ENCODE results near the gene POP5.
"Not testable (repeated sequence)": the region's sequence is repeated elsewhere in the genome, so short reads cannot be mapped to it uniquely, and the experiment has no call there.

The POP5 gene

GRCh38 chr12:120618954-120619615, 37.9 kb upstream of the POP5 start:
- H3K36me3 ChIP-seq: no peaks in the 10 kb centered on the region
- TF ChIP-seq CTCF (IDR thresholded peaks at IDR 0.05): no peak
- no peaks in the 10 kb centered on the region for H3K9me3 ChIP-seq
- H3K4me1 ChIP-seq: no peaks in the 10 kb centered on the region
- H3K4me3 ChIP-seq: no peak overlapping the region
- no peak for DNase-seq
- H3K27me3 ChIP-seq: peaks cover 0 to 42% of the 10 kb centered on the region in 2 donors
- intact Hi-C loops (cut with DNase I; ENCODE audit: low total_unique reads): no loop called here
- H3K27ac ChIP-seq: no peak overlapping the region

GRCh38 chr12:120617767-120618166, 36.6 kb upstream of the POP5 start:
- H3K4me1 ChIP-seq; DNase-seq; H3K27ac ChIP-seq; H3K4me3 ChIP-seq; H3K9me3 ChIP-seq; H3K36me3 ChIP-seq; intact Hi-C loops (cut with DNase I; ENCODE audit: low total_unique reads): not testable (repeated sequence)
- H3K27me3 ChIP-seq: peaks cover 0 to 42% of the 10 kb centered on the region in 2 donors

GRCh38 chr12:120617193-120617592, 36.0 kb upstream of the POP5 start:
- intact Hi-C loops (cut with DNase I; ENCODE audit: low total_unique reads); H3K4me3 ChIP-seq: not testable (repeated sequence)

GRCh38 chr12:120614848-120615247, 33.6 kb upstream of the POP5 start:
- no peak overlapping the region for H3K27ac ChIP-seq
- peaks cover 0 to 24% of the 10 kb centered on the region in 2 donors for H3K27me3 ChIP-seq
- H3K4me3 ChIP-seq: no peak overlapping the region
- no peak for DNase-seq
- H3K36me3 ChIP-seq: no peaks in the 10 kb centered on the region
- no peak for TF ChIP-seq CTCF (IDR thresholded peaks at IDR 0.05)
- intact Hi-C loops (cut with DNase I; ENCODE audit: low total_unique reads): no loop called here
- no peaks in the 10 kb centered on the region for H3K4me1 ChIP-seq
- no peaks in the 10 kb centered on the region for H3K9me3 ChIP-seq

More at GRCh38 chr12:120617193-120617592, 36.0 kb upstream of the POP5 start:
- H3K36me3 ChIP-seq, H3K4me1 ChIP-seq, DNase-seq, H3K9me3 ChIP-seq, H3K27ac ChIP-seq: not testable (repeated sequence)
- peaks cover 0 to 42% of the 10 kb centered on the region in 2 donors for H3K27me3 ChIP-seq

- H3K4me1 ChIP-seq; H3K4me3 ChIP-seq; H3K36me3 ChIP-seq; intact Hi-C loops (cut with DNase I; ENCODE audit: low total_unique reads); H3K27ac ChIP-seq; DNase-seq; H3K27me3 ChIP-seq; H3K9me3 ChIP-seq: not testable (repeated sequence)
Measured at GRCh38 chr12:120611534-120611933, 30.3 kb upstream of the POP5 start.

- Histone ChIP-seq H3K27me3 (no peaks in the 10 kb centered on the region), H3K9me3 (no peaks in the 10 kb centered on the region), H3K36me3 (no peaks in the 10 kb centered on the region), H3K4me3 (no peak overlapping the region), H3K27ac (no peak overlapping the region), H3K4me1 (no peaks in the 10 kb centered on the region)
- no peak for DNase-seq
- intact Hi-C loops (cut with DNase I; ENCODE audit: low total_unique reads): no loop called here
- no peak for TF ChIP-seq CTCF (IDR thresholded peaks at IDR 0.05)
Measured at GRCh38 chr12:120610560-120610959, 29.4 kb upstream of the POP5 start.

GRCh38 chr12:120602416-120602815, 21.2 kb upstream of the POP5 start:
- intact Hi-C loops (cut with DNase I; ENCODE audit: low total_unique reads); H3K27ac ChIP-seq; H3K4me1 ChIP-seq; H3K4me3 ChIP-seq; DNase-seq; H3K9me3 ChIP-seq; H3K36me3 ChIP-seq: not testable (repeated sequence)
- peaks cover 0 to 24% of the 10 kb centered on the region in 2 donors for H3K27me3 ChIP-seq
